Neuronal stem cell (in vitro differentiated cells): Measurements from ENCODE around the gene BPIFA2.

Experiments used
- DNase-seq: peaks from one replicate; pipeline ENCODE4 v3.0.0-alpha.2; 2013; ENCODE audit warnings: low spot score
- H2AFZ ChIP-seq: one replicate; pipeline ENCODE4 v1.6.1; 2013; ENCODE audit warnings: mild to moderate bottlenecking, low read length, inconsistent platforms
- H2AK5ac ChIP-seq: 2 replicates; pipeline ENCODE4 v1.6.1; 2013; ENCODE audit warnings: low read depth, mild to moderate bottlenecking, inconsistent platforms, low read length, moderate library complexity, mixed read lengths
- H2BK120ac ChIP-seq: 2 replicates; pipeline ENCODE4 v1.6.1; 2013; ENCODE audit warnings: low read depth, mild to moderate bottlenecking, inconsistent platforms, low read length, moderate library complexity, mixed read lengths
- H2BK12ac ChIP-seq: one replicate; pipeline ENCODE4 v1.6.1; 2013; ENCODE audit warnings: low read length, inconsistent platforms
- H2BK15ac ChIP-seq: 2 replicates; pipeline ENCODE4 v1.6.1; 2013; ENCODE audit warnings: mild to moderate bottlenecking, low read length, inconsistent platforms, mixed read lengths
- H2BK5ac ChIP-seq: one replicate; pipeline ENCODE4 v1.6.1; 2013; ENCODE audit warnings: inconsistent platforms, mild to moderate bottlenecking, low read length, moderate library complexity
- H3K14ac ChIP-seq: one replicate; pipeline ENCODE4 v1.6.1; 2013; ENCODE audit warnings: low read length, inconsistent platforms
- H3K18ac ChIP-seq: 2 replicates; pipeline ENCODE4 v1.6.1; 2013; ENCODE audit warnings: low read length, inconsistent platforms
- H3K23ac ChIP-seq: 2 replicates; pipeline ENCODE4 v1.6.1; 2013; ENCODE audit warnings: low read depth, mild to moderate bottlenecking, mixed read lengths, low read length, inconsistent platforms; ENCODE audit not compliant: poor library complexity
- H3K27ac ChIP-seq: replicated peaks from 3 replicates; pipeline ENCODE4 v1.5.1; 2013; ENCODE audit warnings: low read length, inconsistent platforms
- H3K27me3 ChIP-seq, 3 experiments: 2 replicates each; pipeline ENCODE4 v1.6.1; 2013; ENCODE audit warnings: low read length in 3 of 3, mild to moderate bottlenecking in 2 of 3, inconsistent platforms in 1 of 3, low read depth in 1 of 3, mixed read lengths in 1 of 3, moderate library complexity in 1 of 3; ENCODE audit not compliant: control insufficient read depth in 3 of 3, insufficient read depth in 3 of 3
- H3K36me3 ChIP-seq, 2 donors: replicated peaks in 1 of 2; 2 replicates each; pipeline ENCODE4 v1.6.1; 2013; ENCODE audit warnings: low read length in 2 of 2; ENCODE audit not compliant: control insufficient read depth in 2 of 2, insufficient read depth in 2 of 2
- H3K4ac ChIP-seq: 2 replicates; pipeline ENCODE4 v1.6.1; 2013; ENCODE audit warnings: inconsistent platforms, mild to moderate bottlenecking, low read length, moderate library complexity
- H3K4me1 ChIP-seq, 2 donors: 1 replicate in 1 of 2; 2 replicates in 1 of 2; pipeline ENCODE4 v1.6.1; 2013; ENCODE audit warnings: low read length in 2 of 2, low read depth in 1 of 2; ENCODE audit not compliant: control insufficient read depth in 2 of 2, insufficient read depth in 1 of 2
- H3K4me2 ChIP-seq: one replicate; pipeline ENCODE4 v1.6.1; 2013; ENCODE audit warnings: mild to moderate bottlenecking, low read length, inconsistent platforms; ENCODE audit not compliant: insufficient read depth, poor library complexity, severe bottlenecking
- H3K4me3 ChIP-seq, 2 donors: 2 replicates each; pipeline ENCODE4 v1.5.1; 2013; ENCODE audit warnings: low read length in 2 of 2, mild to moderate bottlenecking in 2 of 2, inconsistent platforms in 1 of 2, moderate library complexity in 1 of 2
- H3K79me1 ChIP-seq: one replicate; pipeline ENCODE4 v1.6.1; 2013; ENCODE audit warnings: low read depth, mild to moderate bottlenecking, inconsistent platforms, low read length, moderate library complexity
- H3K9ac ChIP-seq: one replicate; pipeline ENCODE4 v1.6.1; 2013; ENCODE audit warnings: mild to moderate bottlenecking, low read depth, low read length, inconsistent platforms; ENCODE audit not compliant: poor library complexity
- H3K9me3 ChIP-seq, 2 donors: replicated peaks in 1 of 2; 2 replicates each; pipeline versions ENCODE3 to v1.6.1; 2013; ENCODE audit warnings: low read length in 2 of 2, mild to moderate bottlenecking in 2 of 2, inconsistent platforms in 1 of 2, low read depth in 1 of 2, mixed read lengths in 1 of 2, moderate library complexity in 1 of 2; ENCODE audit not compliant: control insufficient read depth in 2 of 2, insufficient read depth in 1 of 2
- H4K8ac ChIP-seq: one replicate; pipeline ENCODE4 v1.6.1; 2013; ENCODE audit warnings: low read depth, mild to moderate bottlenecking, inconsistent platforms, low read length, moderate library complexity
- H4K91ac ChIP-seq: one replicate; pipeline ENCODE4 v1.6.1; 2013; ENCODE audit warnings: low read length, low read depth, mild to moderate bottlenecking, inconsistent platforms; ENCODE audit not compliant: poor library complexity
- WGBS, 2 donors: extraction: QIAGEN DNeasy Blood & Tissue Kit; methylation state at CpG; one replicate each; pipeline ENCODE4 v1.1.7; 2013; ENCODE audit warnings: missing lambda C conversion rate in 2 of 2, mixed read lengths in 1 of 2; ENCODE audit not compliant: insufficient read length in 2 of 2, insufficient replicate concordance in 1 of 2; ENCODE audit errors: extremely low coverage in 2 of 2; 5-methylcytosine and 5-hydroxymethylcytosine counted together

BPIFA2 gene

GRCh38 chr20:33164763-33165095 lies 3.2 kb upstream of the BPIFA2 start:
- no peak overlapping the region for H3K18ac ChIP-seq
- no peak overlapping the region for H2BK5ac ChIP-seq
- no peak overlapping the region for H2BK15ac ChIP-seq
- no peaks in the 10 kb centered on the region for H3K4me1 ChIP-seq
- H3K4ac ChIP-seq = no peak overlapping the region
- no peak overlapping the region for H3K27ac ChIP-seq
- no peaks in the 10 kb centered on the region for H3K27me3 ChIP-seq
- WGBS, 2 donors = no CpG with 5 or more reads among the region's 6 CpGs
- no peak overlapping the region for H2AFZ ChIP-seq
- H3K79me1 ChIP-seq = no peaks in the 10 kb centered on the region
- no peak overlapping the region for H3K9ac ChIP-seq
- H3K36me3 ChIP-seq = no peaks in the 10 kb centered on the region
- no peak overlapping the region for H2BK120ac ChIP-seq
- peaks cover 5% of the 10 kb centered on the region in 2 donors for H3K9me3 ChIP-seq
- H3K4me2 ChIP-seq = no peak overlapping the region
- H3K14ac ChIP-seq = no peak overlapping the region
- no peak overlapping the region for H4K91ac ChIP-seq
- no peak overlapping the region for H3K23ac ChIP-seq
- H2AK5ac ChIP-seq = no peak overlapping the region
- H2BK12ac ChIP-seq = no peak overlapping the region
- no peak overlapping the region for H4K8ac ChIP-seq
- no peak overlapping the region for H3K4me3 ChIP-seq
- no peak for DNase-seq

- Histone ChIP-seq H2AFZ (no peak overlapping the region), H3K14ac (no peak overlapping the region), H4K91ac (no peak overlapping the region), H3K4me1 (no peaks in the 10 kb centered on the region), H3K9ac (no peak overlapping the region), H3K9me3 (peaks cover 5% of the 10 kb centered on the region in 2 donors), H3K4ac (no peak overlapping the region), H2BK12ac (no peak overlapping the region), H3K23ac (no peak overlapping the region), H2AK5ac (no peak overlapping the region), H3K4me3 (no peak overlapping the region), H4K8ac (no peak overlapping the region), H3K36me3 (no peaks in the 10 kb centered on the region), H2BK5ac (no peak overlapping the region), H3K18ac (no peak overlapping the region), H2BK120ac (no peak overlapping the region), H3K4me2 (no peak overlapping the region), H3K27me3 (no peaks in the 10 kb centered on the region), H3K79me1 (no peaks in the 10 kb centered on the region), H3K27ac (no peak overlapping the region), H2BK15ac (no peak overlapping the region)
- no CpG with 5 or more reads among the region's 8 CpGs for WGBS, 2 donors
- DNase-seq = no peak
Observed at GRCh38 chr20:33165416-33166055, 2.4 kb upstream of the BPIFA2 start.

- H3K4me2 ChIP-seq = no peak overlapping the region
- H3K14ac ChIP-seq = no peak overlapping the region
- H3K9ac ChIP-seq = peak overlapping the region; percentile 5
- no peak overlapping the region for H2AK5ac ChIP-seq
- no peaks in the 10 kb centered on the region for H3K4me1 ChIP-seq
- no peak overlapping the region for H3K27ac ChIP-seq
- H3K36me3 ChIP-seq = no peaks in the 10 kb centered on the region
- no peak overlapping the region for H3K23ac ChIP-seq
- H2BK12ac ChIP-seq = no peak overlapping the region
- no CpG with 5 or more reads among the region's 8 CpGs for WGBS, 2 donors
- H2BK120ac ChIP-seq = no peak overlapping the region
- no peak overlapping the region for H2BK5ac ChIP-seq
- no peak overlapping the region for H3K4ac ChIP-seq
- H4K8ac ChIP-seq = no peak overlapping the region
- no peak overlapping the region for H2AFZ ChIP-seq
- no peak for DNase-seq
- H3K9me3 ChIP-seq = peaks cover 5% of the 10 kb centered on the region in 2 donors
- no peaks in the 10 kb centered on the region for H3K79me1 ChIP-seq
- no peaks in the 10 kb centered on the region for H3K27me3 ChIP-seq
- H2BK15ac ChIP-seq = no peak overlapping the region
- H3K18ac ChIP-seq = peak overlapping the region; percentile 57
- H4K91ac ChIP-seq = no peak overlapping the region
- H3K4me3 ChIP-seq = peak overlapping the region in 1 of 2 donors; percentile 10
Observed at GRCh38 chr20:33166533-33167113, 1.3 kb upstream of the BPIFA2 start.

DNA sequence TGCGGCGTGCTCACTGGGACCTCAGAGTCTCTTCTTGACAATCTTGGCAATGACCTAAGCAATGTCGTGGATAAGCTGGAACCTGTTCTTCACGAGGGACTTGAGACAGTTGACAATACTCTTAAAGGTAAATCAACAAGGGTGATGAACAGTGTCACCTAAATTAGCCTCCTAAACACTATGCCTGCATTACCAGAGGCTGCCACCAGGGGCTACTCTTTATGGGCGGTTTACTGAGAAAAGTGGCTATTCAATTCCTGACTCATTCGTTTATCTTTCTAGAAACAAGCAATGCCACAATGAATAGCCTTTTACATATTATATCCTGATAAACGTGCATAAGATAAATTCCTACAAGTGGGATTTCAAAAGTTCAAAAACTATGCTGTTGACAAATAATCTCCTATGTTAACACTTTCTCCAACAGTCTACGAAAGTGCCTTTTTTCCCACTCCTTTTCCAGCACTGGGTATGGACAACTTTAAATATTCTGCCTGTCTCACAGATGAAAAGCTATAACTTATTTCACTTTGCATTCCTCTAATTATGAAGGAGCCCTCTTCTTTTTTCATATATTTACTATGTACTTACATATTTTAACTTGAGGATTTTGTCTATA lies 1.3 kb downstream of the BPIFA2 start:
- Histone ChIP-seq H3K36me3 (no peaks in the 10 kb centered on the region), H4K91ac (no peak overlapping the region), H3K79me1 (no peaks in the 10 kb centered on the region), H3K4me3 (no peak overlapping the region), H3K4me1 (no peaks in the 10 kb centered on the region), H4K8ac (no peak overlapping the region), H3K4ac (no peak overlapping the region), H2AFZ (no peak overlapping the region), H3K23ac (no peak overlapping the region), H3K18ac (no peak overlapping the region), H2BK15ac (no peak overlapping the region), H3K27ac (no peak overlapping the region), H2BK12ac (no peak overlapping the region), H3K9me3 (peaks cover 5% of the 10 kb centered on the region in 2 donors), H2BK5ac (no peak overlapping the region), H2AK5ac (no peak overlapping the region), H3K9ac (no peak overlapping the region), H2BK120ac (no peak overlapping the region), H3K14ac (no peak overlapping the region), H3K27me3 (no peaks in the 10 kb centered on the region), H3K4me2 (no peak overlapping the region)
- no CpG with 5 or more reads among the region's 8 CpGs for WGBS, 2 donors
- DNase-seq = no peak
